PC-3 (cell line): ENCODE results near the gene LSP1.

Experiments used
- EZH2 ChIP-seq: fragments of 300-600 bp; sonication (generic); IDR thresholded peaks from one replicate; pipeline ENCODE4 v1.6.1; 2017; ENCODE audit warnings: antibody characterized with exemption, mild to moderate bottlenecking, low read length; ENCODE audit not compliant: unreplicated experiment
- TF ChIP-seq, protein P1 (sequence below): fragments of 300-600 bp; sonication (generic); conservative IDR thresholded peaks from 2 replicates; pipeline ENCODE4 v1.5.1; 2017; ENCODE audit warnings: antibody characterized with exemption, low read depth, mild to moderate bottlenecking, low read length

DNA sequence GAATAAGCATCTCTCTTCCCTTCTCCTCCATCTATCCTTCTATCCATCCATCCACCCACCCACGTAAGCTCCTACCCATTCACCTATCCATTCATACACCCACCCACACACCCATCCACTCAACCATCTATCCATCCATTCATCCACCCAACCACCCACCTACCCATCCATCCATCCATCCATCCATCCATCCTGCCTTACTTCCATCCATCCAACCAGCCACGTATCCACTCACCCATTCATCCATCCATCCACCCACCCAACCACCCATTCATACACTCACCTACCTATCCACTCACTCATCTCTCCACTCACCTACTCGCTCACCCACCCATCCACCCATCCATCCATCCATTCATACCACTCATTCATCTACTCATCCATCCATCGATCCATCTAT, 79.8 kb downstream of the LSP1 start:
- TF ChIP-seq, protein P1, sequence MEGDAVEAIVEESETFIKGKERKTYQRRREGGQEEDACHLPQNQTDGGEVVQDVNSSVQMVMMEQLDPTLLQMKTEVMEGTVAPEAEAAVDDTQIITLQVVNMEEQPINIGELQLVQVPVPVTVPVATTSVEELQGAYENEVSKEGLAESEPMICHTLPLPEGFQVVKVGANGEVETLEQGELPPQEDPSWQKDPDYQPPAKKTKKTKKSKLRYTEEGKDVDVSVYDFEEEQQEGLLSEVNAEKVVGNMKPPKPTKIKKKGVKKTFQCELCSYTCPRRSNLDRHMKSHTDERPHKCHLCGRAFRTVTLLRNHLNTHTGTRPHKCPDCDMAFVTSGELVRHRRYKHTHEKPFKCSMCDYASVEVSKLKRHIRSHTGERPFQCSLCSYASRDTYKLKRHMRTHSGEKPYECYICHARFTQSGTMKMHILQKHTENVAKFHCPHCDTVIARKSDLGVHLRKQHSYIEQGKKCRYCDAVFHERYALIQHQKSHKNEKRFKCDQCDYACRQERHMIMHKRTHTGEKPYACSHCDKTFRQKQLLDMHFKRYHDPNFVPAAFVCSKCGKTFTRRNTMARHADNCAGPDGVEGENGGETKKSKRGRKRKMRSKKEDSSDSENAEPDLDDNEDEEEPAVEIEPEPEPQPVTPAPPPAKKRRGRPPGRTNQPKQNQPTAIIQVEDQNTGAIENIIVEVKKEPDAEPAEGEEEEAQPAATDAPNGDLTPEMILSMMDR, result no peak
- TF ChIP-seq EZH2, result no peak
